IgD-negative memory B cell (primary cell): Measurements from ENCODE around the gene OBSL1. TPM values are rescaled to one million over a fixed set of nuclear protein-coding genes. Genes with fewer than 3 reads are reported as not detected.

Experiments used
- H3K27ac Mint-ChIP-seq, 3 donors: one replicate each; pipeline ENCODE4 v1.8.0; 2020 to 2022; ENCODE audit warnings: mild to moderate bottlenecking in 3 of 3, mixed read lengths in 3 of 3, moderate library complexity in 1 of 3
- H3K27me3 Mint-ChIP-seq: one replicate; pipeline ENCODE4 v1.8.0; 2021; ENCODE audit warnings: mixed read lengths
- H3K36me3 Mint-ChIP-seq: one replicate; pipeline ENCODE4 v1.8.0; 2020; ENCODE audit warnings: mild to moderate bottlenecking, mixed read lengths
- H3K4me1 Mint-ChIP-seq, 3 donors: one replicate each; pipeline ENCODE4 v1.8.0; 2020 to 2022; ENCODE audit warnings: mixed read lengths in 3 of 3, mild to moderate bottlenecking in 1 of 3
- H3K4me3 Mint-ChIP-seq, 4 donors: one replicate each; pipeline ENCODE4 v1.8.0; 2020 to 2022; ENCODE audit warnings: mild to moderate bottlenecking in 4 of 4, mixed read lengths in 4 of 4, moderate library complexity in 3 of 4
- H3K9me3 Mint-ChIP-seq, 3 donors: one replicate each; pipeline ENCODE4 v1.8.0; 2020 to 2021; ENCODE audit warnings: mixed read lengths in 3 of 3, mild to moderate bottlenecking in 1 of 3
- polyA plus RNA-seq: library from polyadenylated mRNA; unstranded; fragments of 300-500 nt; fragmentation: Illumina TruSeq; gene quantifications from one replicate; pipeline ENCODE4 v1.2.3, GENCODE V29; 2021

Gene OBSL1
- polyA plus RNA-seq, 1 donor from 2014 or later, result not detected

- peaks cover 0 to 9% (median 8%) of the 10 kb centered on the region in 3 donors for H3K4me1 Mint-ChIP-seq
- no peak overlapping the region for H3K4me3 Mint-ChIP-seq
- no peaks in the 10 kb centered on the region for H3K9me3 Mint-ChIP-seq
- peaks cover 2% of the 10 kb centered on the region for H3K36me3 Mint-ChIP-seq
- peaks cover 61% of the 10 kb centered on the region for H3K27me3 Mint-ChIP-seq
- no peak overlapping the region for H3K27ac Mint-ChIP-seq
Observed at GRCh38 chr2:219514836-219515235, 56.5 kb downstream of the OBSL1 start.

- Mint-ChIP-seq H3K27me3 (peaks cover 65% of the 10 kb centered on the region), H3K27ac (no peak within 1 kb of the TSS), H3K36me3 (peaks cover 2% of the 10 kb centered on the region), H3K4me1 (peaks cover 0 to 12% (median 9%) of the 10 kb centered on the region in 3 donors), H3K4me3 (no peak within 1 kb of the TSS), H3K9me3 (no peaks in the 10 kb centered on the region)
Observed at GRCh38 chr2:219514196-219514761, 57.1 kb downstream of the OBSL1 start, which contains the start of gene ASIC4. Gene ASIC4, plus strand, starts transcription at chr2:219514482. Its CDS starts 243 bp downstream, at chr2:219514725.

GRCh38 chr2:219513787-219514186 is 57.6 kb downstream of the OBSL1 start:
- Mint-ChIP-seq H3K4me1 (peaks cover 0 to 12% (median 9%) of the 10 kb centered on the region in 3 donors), H3K27me3 (peaks cover 65% of the 10 kb centered on the region), H3K4me3 (no peak overlapping the region), H3K9me3 (no peaks in the 10 kb centered on the region), H3K36me3 (peaks cover 2% of the 10 kb centered on the region), H3K27ac (no peak overlapping the region)

- Mint-ChIP-seq H3K4me1 (peaks cover 0 to 12% (median 9%) of the 10 kb centered on the region in 3 donors), H3K27ac (no peak overlapping the region), H3K27me3 (peaks cover 61% of the 10 kb centered on the region), H3K9me3 (no peaks in the 10 kb centered on the region), H3K4me3 (peak overlapping the region in 1 of 4 donors; percentile 12), H3K36me3 (no peaks in the 10 kb centered on the region)
Observed at GRCh38 chr2:219512524-219513216, 58.7 kb downstream of the OBSL1 start.

GRCh38 chr2:219511547-219512325 is 59.6 kb downstream of the OBSL1 start:
- Mint-ChIP-seq H3K4me3 (no peak overlapping the region), H3K27me3 (peaks cover 58% of the 10 kb centered on the region)

GRCh38 chr2:219510512-219511135 is 60.7 kb downstream of the OBSL1 start:
- Mint-ChIP-seq H3K36me3 (peaks cover 2% of the 10 kb centered on the region), H3K4me1 (peaks cover 0 to 12% (median 9%) of the 10 kb centered on the region in 3 donors), H3K4me3 (peak overlapping the region in 2 of 4 donors; percentile 75 to 78), H3K27me3 (peaks cover 49% of the 10 kb centered on the region), H3K9me3 (no peaks in the 10 kb centered on the region), H3K27ac (no peak overlapping the region)

More at GRCh38 chr2:219511547-219512325, 59.6 kb downstream of the OBSL1 start:
- peaks cover 0 to 12% (median 9%) of the 10 kb centered on the region in 3 donors for H3K4me1 Mint-ChIP-seq
- no peak overlapping the region for H3K27ac Mint-ChIP-seq
- no peaks in the 10 kb centered on the region for H3K9me3 Mint-ChIP-seq
- H3K36me3 Mint-ChIP-seq, result no peaks in the 10 kb centered on the region

- Mint-ChIP-seq H3K27me3 (peaks cover 43% of the 10 kb centered on the region), H3K4me3 (peak overlapping the region in 2 of 4 donors; percentile 75 to 78), H3K4me1 (peaks cover 0 to 12% (median 9%) of the 10 kb centered on the region in 3 donors), H3K27ac (no peak overlapping the region), H3K9me3 (no peaks in the 10 kb centered on the region), H3K36me3 (peaks cover 2% of the 10 kb centered on the region)
Observed at GRCh38 chr2:219509780-219510511, 61.4 kb downstream of the OBSL1 start.

- H3K4me3 Mint-ChIP-seq, result peak overlapping the region in 1 of 4 donors; percentile 75
- H3K27ac Mint-ChIP-seq, result no peak overlapping the region
- peaks cover 40% of the 10 kb centered on the region for H3K27me3 Mint-ChIP-seq
Observed at GRCh38 chr2:219508971-219509779, 62.2 kb downstream of the OBSL1 start.

GRCh38 chr2:219508444-219508734 is 63.0 kb downstream of the OBSL1 start:
- no peak overlapping the region for H3K27ac Mint-ChIP-seq
- no peaks in the 10 kb centered on the region for H3K9me3 Mint-ChIP-seq
- no peak overlapping the region for H3K4me3 Mint-ChIP-seq
- H3K27me3 Mint-ChIP-seq, result peaks cover 32% of the 10 kb centered on the region
- peaks cover 0 to 11% (median 10%) of the 10 kb centered on the region in 3 donors for H3K4me1 Mint-ChIP-seq
- peaks cover 5% of the 10 kb centered on the region for H3K36me3 Mint-ChIP-seq

More at GRCh38 chr2:219508971-219509779, 62.2 kb downstream of the OBSL1 start:
- peaks cover 0 to 12% (median 11%) of the 10 kb centered on the region in 3 donors for H3K4me1 Mint-ChIP-seq
- no peaks in the 10 kb centered on the region for H3K9me3 Mint-ChIP-seq
- peaks cover 5% of the 10 kb centered on the region for H3K36me3 Mint-ChIP-seq

- no peak overlapping the region for H3K27ac Mint-ChIP-seq
- H3K27me3 Mint-ChIP-seq, result peaks cover 27% of the 10 kb centered on the region
- no peaks in the 10 kb centered on the region for H3K9me3 Mint-ChIP-seq
- peaks cover 0 to 11% (median 10%) of the 10 kb centered on the region in 3 donors for H3K4me1 Mint-ChIP-seq
- H3K4me3 Mint-ChIP-seq, result no peak overlapping the region
- peaks cover 5% of the 10 kb centered on the region for H3K36me3 Mint-ChIP-seq
Observed at GRCh38 chr2:219507581-219508443, 63.5 kb downstream of the OBSL1 start.

- Mint-ChIP-seq H3K4me1 (peaks cover 0 to 9% (median 8%) of the 10 kb centered on the region in 3 donors), H3K4me3 (no peak overlapping the region), H3K27me3 (peaks cover 23% of the 10 kb centered on the region), H3K9me3 (no peaks in the 10 kb centered on the region), H3K36me3 (peaks cover 5% of the 10 kb centered on the region), H3K27ac (no peak overlapping the region)
Observed at GRCh38 chr2:219506802-219507526, 64.4 kb downstream of the OBSL1 start.

GRCh38 chr2:219506153-219506801 is 65.1 kb downstream of the OBSL1 start:
- no peak overlapping the region for H3K4me3 Mint-ChIP-seq
- H3K27me3 Mint-ChIP-seq, result peaks cover 18% of the 10 kb centered on the region
- H3K9me3 Mint-ChIP-seq, result no peaks in the 10 kb centered on the region
- no peak overlapping the region for H3K27ac Mint-ChIP-seq
- H3K4me1 Mint-ChIP-seq, result peaks cover 0 to 9% (median 8%) of the 10 kb centered on the region in 3 donors
- H3K36me3 Mint-ChIP-seq, result peaks cover 5% of the 10 kb centered on the region
